ENCODE data around the gene MBLAC2.

The MBLAC2 gene

GRCh38 chr5:90474235-90475107 is at the start of gene MBLAC2, which contains the start of gene POLR3G:
MBLAC2 (minus strand) TSS chr5:90474771; CDS start chr5:90474292, 479 bp downstream.
POLR3G (plus strand) TSS chr5:90474864; CDS start chr5:90485568, 10,704 bp downstream.
- DNase-seq (ENCODE audit: low spot score) (peak; percentile 66), FAIRE-seq (no peak)

- no peak for FAIRE-seq
Observed at GRCh38 chr5:90519081-90519480, 44.5 kb upstream of the MBLAC2 start.

GRCh38 chr5:90518661-90519060 is 44.1 kb upstream of the MBLAC2 start:
- DNase-seq (ENCODE audit: low spot score) (no peak), FAIRE-seq (no peak)

More at GRCh38 chr5:90519081-90519480, 44.5 kb upstream of the MBLAC2 start:
- no peak for DNase-seq (ENCODE audit: low spot score)

GRCh38 chr5:90514520-90514919 is 39.9 kb upstream of the MBLAC2 start:
- DNase-seq (ENCODE audit: low spot score) (no peak), FAIRE-seq (no peak)

- FAIRE-seq, result no peak
- DNase-seq (ENCODE audit: low spot score), result no peak
Observed at GRCh38 chr5:90510438-90510837, 35.9 kb upstream of the MBLAC2 start.

GRCh38 chr5:90506221-90506620 is 31.6 kb upstream of the MBLAC2 start:
- DNase-seq (ENCODE audit: low spot score) (no peak), FAIRE-seq (no peak)

- FAIRE-seq, result no peak
Observed at GRCh38 chr5:90504743-90505142, 30.2 kb upstream of the MBLAC2 start.

GRCh38 chr5:90503596-90503995 is 29.0 kb upstream of the MBLAC2 start:
- no peak for FAIRE-seq

More at GRCh38 chr5:90504743-90505142, 30.2 kb upstream of the MBLAC2 start:
- DNase-seq (ENCODE audit: low spot score), result no peak

GRCh38 chr5:90495146-90495545 is 20.6 kb upstream of the MBLAC2 start:
- FAIRE-seq (no peak), DNase-seq (ENCODE audit: low spot score) (no peak)

More at GRCh38 chr5:90503596-90503995, 29.0 kb upstream of the MBLAC2 start:
- no peak for DNase-seq (ENCODE audit: low spot score)

GRCh38 chr5:90494043-90494442 is 19.5 kb upstream of the MBLAC2 start:
- no peak for FAIRE-seq

GRCh38 chr5:90488791-90489190 is 14.2 kb upstream of the MBLAC2 start:
- no peak for DNase-seq (ENCODE audit: low spot score)

More at GRCh38 chr5:90494043-90494442, 19.5 kb upstream of the MBLAC2 start:
- no peak for DNase-seq (ENCODE audit: low spot score)

GRCh38 chr5:90484540-90484939 is 10.0 kb upstream of the MBLAC2 start:
- FAIRE-seq (no peak), DNase-seq (ENCODE audit: low spot score) (no peak)

More at GRCh38 chr5:90488791-90489190, 14.2 kb upstream of the MBLAC2 start:
- FAIRE-seq, result no peak

GRCh38 chr5:90483206-90483605 is 8.6 kb upstream of the MBLAC2 start:
- DNase-seq (ENCODE audit: low spot score) (no peak), FAIRE-seq (no peak)

- DNase-seq (ENCODE audit: low spot score) (no peak), FAIRE-seq (no peak)
Observed at GRCh38 chr5:90480699-90481098, 6.1 kb upstream of the MBLAC2 start.

- FAIRE-seq, result no peak
- no peak for DNase-seq (ENCODE audit: low spot score)
Observed at GRCh38 chr5:90479611-90480385, 5.2 kb upstream of the MBLAC2 start.

- FAIRE-seq, result no peak
Observed at GRCh38 chr5:90477621-90478215, 3.1 kb upstream of the MBLAC2 start.

GRCh38 chr5:90477073-90477472 is 2.5 kb upstream of the MBLAC2 start:
- DNase-seq (ENCODE audit: low spot score) (no peak), FAIRE-seq (no peak)

More at GRCh38 chr5:90477621-90478215, 3.1 kb upstream of the MBLAC2 start:
- no peak for DNase-seq (ENCODE audit: low spot score)

GRCh38 chr5:90476391-90476790 is 1.8 kb upstream of the MBLAC2 start:
- FAIRE-seq (no peak), DNase-seq (ENCODE audit: low spot score) (no peak)

- no peak for FAIRE-seq
- DNase-seq (ENCODE audit: low spot score), result no peak
Observed at GRCh38 chr5:90475436-90475980, 937 bp upstream of the MBLAC2 start.

- FAIRE-seq (no peak), DNase-seq (ENCODE audit: low spot score) (no peak)
Observed at GRCh38 chr5:90473396-90474234, 956 bp downstream of the MBLAC2 start.

Data from RCC 7860 (cell line).